ENCODE results near the gene PACSIN2. TPM values are rescaled to one million over a fixed set of nuclear protein-coding genes. Genes with fewer than 3 reads are reported as not detected.
"Not testable (repeated sequence)": the region's sequence is repeated elsewhere in the genome, so short reads cannot be mapped to it uniquely, and the experiment has no call there.

PACSIN2 gene
- total RNA-seq, 1 donor from 2014 or later = 87.8 TPM

GRCh38 chr22:42938449-42938848 lies 76.5 kb downstream of the PACSIN2 start:
- Mint-ChIP-seq H3K36me3 (ENCODE audit: low read depth, unreplicated experiment) (peaks cover 5% of the 10 kb centered on the region), H3K27ac (ENCODE audit: unreplicated experiment) (peak overlapping the region; percentile 95), H3K27me3 (ENCODE audit: low read depth, unreplicated experiment) (no peaks in the 10 kb centered on the region), H3K4me3 (ENCODE audit: unreplicated experiment) (peak overlapping the region; percentile 36), H3K4me1 (ENCODE audit: low read depth, unreplicated experiment) (peaks cover 58% of the 10 kb centered on the region), H3K9me3 (ENCODE audit: unreplicated experiment) (no peaks in the 10 kb centered on the region)
- no peak overlapping the region for H3K4me2 ChIP-seq (ENCODE audit: low read length)
- H2AFZ ChIP-seq (ENCODE audit: low read depth, low read length) = no peak overlapping the region
- DNase-seq (ENCODE audit: low read depth) = no peak
- H3K9ac ChIP-seq (ENCODE audit: low read length) = peak overlapping the region; percentile 17
- H4K20me1 ChIP-seq (ENCODE audit: insufficient read depth, low read length) = peaks cover 29% of the 10 kb centered on the region
- H3K4me1 ChIP-seq (ENCODE audit: insufficient read depth, low read length) = peaks cover 52% of the 10 kb centered on the region
- FAIRE-seq = no peak
- no peak overlapping the region for H3K27ac ChIP-seq (ENCODE audit: low read depth, low read length)
- H3K36me3 ChIP-seq (ENCODE audit: insufficient read depth, low read length) = no peaks in the 10 kb centered on the region
- no peaks in the 10 kb centered on the region for H3K9me3 ChIP-seq (ENCODE audit: insufficient read depth, low read depth, low read length)
- H3K27me3 ChIP-seq (ENCODE audit: insufficient read depth, low read length) = no peaks in the 10 kb centered on the region
- no peak overlapping the region for H3K4me3 ChIP-seq (ENCODE audit: insufficient read depth, low read depth, low read length)
- TF ChIP-seq CTCF (IDR thresholded peaks at IDR 0.05; ENCODE audit: insufficient read depth, low read depth, low read length) = no peak
- no peak for TF ChIP-seq EZH2 (IDR thresholded peaks at IDR 0.05; ENCODE audit: insufficient read depth, low read length)
- H3K79me2 ChIP-seq (ENCODE audit: insufficient read depth, low read length) = peaks cover 60% of the 10 kb centered on the region

GRCh38 chr22:42937164-42937843 lies 77.6 kb downstream of the PACSIN2 start:
- Histone ChIP-seq H4K20me1 (ENCODE audit: insufficient read depth, low read length) (peaks cover 24% of the 10 kb centered on the region), H3K4me1 (ENCODE audit: insufficient read depth, low read length) (peaks cover 61% of the 10 kb centered on the region), H3K4me2 (ENCODE audit: low read length) (peak overlapping the region; percentile 75), H3K9me3 (ENCODE audit: insufficient read depth, low read depth, low read length) (no peaks in the 10 kb centered on the region), H3K36me3 (ENCODE audit: insufficient read depth, low read length) (no peaks in the 10 kb centered on the region), H3K4me3 (ENCODE audit: insufficient read depth, low read depth, low read length) (no peak overlapping the region), H3K9ac (ENCODE audit: low read length) (peak overlapping the region; percentile 65), H3K27ac (ENCODE audit: low read depth, low read length) (peak overlapping the region; percentile 55), H3K27me3 (ENCODE audit: insufficient read depth, low read length) (no peaks in the 10 kb centered on the region), H3K79me2 (ENCODE audit: insufficient read depth, low read length) (peaks cover 72% of the 10 kb centered on the region), H2AFZ (ENCODE audit: low read depth, low read length) (no peak overlapping the region)
- TF ChIP-seq CTCF (IDR thresholded peaks at IDR 0.05; ENCODE audit: insufficient read depth, low read depth, low read length) (no peak), EZH2 (IDR thresholded peaks at IDR 0.05; ENCODE audit: insufficient read depth, low read length) (no peak)
- H3K9me3 Mint-ChIP-seq (ENCODE audit: unreplicated experiment) = no peaks in the 10 kb centered on the region
- FAIRE-seq (peak; percentile 93), DNase-seq (ENCODE audit: low read depth) (peak; percentile 89)
- H3K36me3 Mint-ChIP-seq (ENCODE audit: low read depth, unreplicated experiment) = peaks cover 4% of the 10 kb centered on the region
- H3K27me3 Mint-ChIP-seq (ENCODE audit: low read depth, unreplicated experiment) = no peaks in the 10 kb centered on the region
- H3K27ac Mint-ChIP-seq (ENCODE audit: unreplicated experiment) = peak overlapping the region; percentile 91
- no peak overlapping the region for H3K4me3 Mint-ChIP-seq (ENCODE audit: unreplicated experiment)
- H3K4me1 Mint-ChIP-seq (ENCODE audit: low read depth, unreplicated experiment) = peaks cover 65% of the 10 kb centered on the region

GRCh38 chr22:42936680-42937079 lies 78.3 kb downstream of the PACSIN2 start:
- H3K4me1 ChIP-seq (ENCODE audit: insufficient read depth, low read length) = peaks cover 61% of the 10 kb centered on the region
- not testable (repeated sequence) for H3K9me3 Mint-ChIP-seq (ENCODE audit: unreplicated experiment)

More at GRCh38 chr22:42936680-42937079, 78.3 kb downstream of the PACSIN2 start:
- H3K27me3 Mint-ChIP-seq (ENCODE audit: low read depth, unreplicated experiment); H3K27me3 ChIP-seq (ENCODE audit: insufficient read depth, low read length); H3K9ac ChIP-seq (ENCODE audit: low read length); H3K36me3 ChIP-seq (ENCODE audit: insufficient read depth, low read length); H3K4me2 ChIP-seq (ENCODE audit: low read length); H3K4me3 Mint-ChIP-seq (ENCODE audit: unreplicated experiment); H3K9me3 ChIP-seq (ENCODE audit: insufficient read depth, low read depth, low read length); H3K4me3 ChIP-seq (ENCODE audit: insufficient read depth, low read depth, low read length); DNase-seq (ENCODE audit: low read depth); FAIRE-seq; H3K36me3 Mint-ChIP-seq (ENCODE audit: low read depth, unreplicated experiment); H2AFZ ChIP-seq (ENCODE audit: low read depth, low read length): not testable (repeated sequence)
- Histone ChIP-seq H4K20me1 (ENCODE audit: insufficient read depth, low read length) (peaks cover 28% of the 10 kb centered on the region), H3K27ac (ENCODE audit: low read depth, low read length) (peak overlapping the region; percentile 55), H3K79me2 (ENCODE audit: insufficient read depth, low read length) (peaks cover 78% of the 10 kb centered on the region)
- H3K27ac Mint-ChIP-seq (ENCODE audit: unreplicated experiment) = peak overlapping the region; percentile 64
- H3K4me1 Mint-ChIP-seq (ENCODE audit: low read depth, unreplicated experiment) = peaks cover 65% of the 10 kb centered on the region

Measured in astrocyte (in vitro differentiated cells and primary cell).